Measurements from ENCODE around the gene PPM1B.

DNA sequence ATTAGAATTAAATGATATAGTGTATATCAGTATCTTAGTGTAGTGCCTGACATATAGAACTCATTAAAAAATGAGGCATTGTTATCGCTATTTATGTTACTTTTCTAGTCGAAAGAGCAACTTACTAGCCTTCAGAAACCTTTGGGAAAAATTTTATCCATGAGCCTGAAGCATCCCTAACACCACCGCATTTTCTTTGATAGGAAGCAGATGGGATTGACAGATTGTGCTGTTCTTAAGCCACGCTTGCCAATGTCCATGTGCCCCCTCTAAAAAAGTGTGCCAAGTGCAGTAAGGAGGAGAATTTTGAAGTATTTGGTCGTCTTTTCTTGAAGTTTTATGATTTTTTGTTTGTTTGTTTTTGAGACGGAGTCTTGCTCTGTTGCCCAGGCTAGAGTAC is 29.1 kb downstream of the PPM1B start:
- TF ChIP-seq, protein P1, sequence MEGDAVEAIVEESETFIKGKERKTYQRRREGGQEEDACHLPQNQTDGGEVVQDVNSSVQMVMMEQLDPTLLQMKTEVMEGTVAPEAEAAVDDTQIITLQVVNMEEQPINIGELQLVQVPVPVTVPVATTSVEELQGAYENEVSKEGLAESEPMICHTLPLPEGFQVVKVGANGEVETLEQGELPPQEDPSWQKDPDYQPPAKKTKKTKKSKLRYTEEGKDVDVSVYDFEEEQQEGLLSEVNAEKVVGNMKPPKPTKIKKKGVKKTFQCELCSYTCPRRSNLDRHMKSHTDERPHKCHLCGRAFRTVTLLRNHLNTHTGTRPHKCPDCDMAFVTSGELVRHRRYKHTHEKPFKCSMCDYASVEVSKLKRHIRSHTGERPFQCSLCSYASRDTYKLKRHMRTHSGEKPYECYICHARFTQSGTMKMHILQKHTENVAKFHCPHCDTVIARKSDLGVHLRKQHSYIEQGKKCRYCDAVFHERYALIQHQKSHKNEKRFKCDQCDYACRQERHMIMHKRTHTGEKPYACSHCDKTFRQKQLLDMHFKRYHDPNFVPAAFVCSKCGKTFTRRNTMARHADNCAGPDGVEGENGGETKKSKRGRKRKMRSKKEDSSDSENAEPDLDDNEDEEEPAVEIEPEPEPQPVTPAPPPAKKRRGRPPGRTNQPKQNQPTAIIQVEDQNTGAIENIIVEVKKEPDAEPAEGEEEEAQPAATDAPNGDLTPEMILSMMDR (IDR thresholded peaks at IDR 0.05): no peak
- no peak for TF ChIP-seq POLR2AphosphoS5 (IDR thresholded peaks at IDR 0.05)
